PC-3 (cell line): ENCODE results near the gene FADS1. TPM values are rescaled to one million over a fixed set of nuclear protein-coding genes. Genes with fewer than 3 reads are reported as not detected.

Experiments used
- ATAC-seq: fragments of 200-7000 bp; cut with Tn5 transposase; 2 replicates; pipeline ENCODE4 v1.9.1; 2020; ENCODE audit warnings: mild to moderate bottlenecking, moderate library complexity
- BruUV-seq: library from RNA; stranded (reverse); fragments of 400-500 nt; replicated peaks from 2 replicates; lab custom pipeline; 2021; lab: Mats Ljungman, UMichigan
- CTCF ChIA-PET: fragments of 300-600 bp; sonication (Branson Sonifier 250); formaldehyde crosslinking; loops from one replicate; lab custom pipeline; 2022; ENCODE audit warnings: antibody characterized with exemption; lab: Charles Lee
- POLR2A ChIA-PET: fragments of 300-600 bp; sonication (Branson Sonifier 250); formaldehyde crosslinking; loops from one replicate; lab custom pipeline; 2022; ENCODE audit warnings: antibody characterized with exemption; ENCODE audit not compliant: unreplicated experiment; lab: Charles Lee
- DNase-seq: peaks from one replicate; pipeline ENCODE4 v3.0.0-alpha.2; 2015
- H2AFZ ChIP-seq: fragments of 300-600 bp; sonication (generic); 2 replicates; pipeline ENCODE4 v1.6.0; 2016; ENCODE audit warnings: antibody characterized with exemption, low read length
- H3F3A ChIP-seq: fragments of 300-600 bp; sonication (generic); one replicate; pipeline ENCODE4 v1.6.0; 2017; ENCODE audit warnings: antibody characterized with exemption, low read length, control low read depth, mild to moderate bottlenecking; ENCODE audit not compliant: unreplicated experiment
- H3K27ac ChIP-seq: fragments of 300-600 bp; sonication (generic); 2 replicates; pipeline ENCODE4 v1.5.1; 2016; ENCODE audit warnings: mild to moderate bottlenecking, low read length
- H3K27me3 ChIP-seq: fragments of 300-600 bp; sonication (generic); 2 replicates; pipeline ENCODE4 v1.6.1; 2016; ENCODE audit warnings: low read length, mixed read lengths
- H3K36me3 ChIP-seq: fragments of 300-600 bp; sonication (generic); 2 replicates; pipeline ENCODE4 v1.6.1; 2016; ENCODE audit warnings: low read depth, mixed run types, low read length, mixed read lengths
- H3K4me1 ChIP-seq: fragments of 300-600 bp; sonication (generic); 2 replicates; pipeline ENCODE4 v1.5.1; 2016; ENCODE audit warnings: low read length; ENCODE audit not compliant: insufficient read depth
- H3K4me2 ChIP-seq: fragments of 300-600 bp; sonication (generic); 2 replicates; pipeline ENCODE4 v1.6.0; 2016; ENCODE audit warnings: low read length
- H3K4me3 ChIP-seq: fragments of 300-600 bp; sonication (generic); 2 replicates; pipeline ENCODE4 v1.5.1; 2016; ENCODE audit warnings: mild to moderate bottlenecking, low read length, mixed read lengths
- H3K79me2 ChIP-seq: fragments of 300-600 bp; sonication (generic); 2 replicates; pipeline ENCODE4 v1.6.1; 2017; ENCODE audit warnings: low read length, mixed read lengths
- H3K9ac ChIP-seq: fragments of 300-600 bp; sonication (generic); 2 replicates; pipeline ENCODE4 v1.6.0; 2016; ENCODE audit warnings: mild to moderate bottlenecking, low read length
- H3K9me2 ChIP-seq: fragments of 300-600 bp; sonication (generic); replicated peaks from 2 replicates; pipeline ENCODE4 v1.6.1; 2016; ENCODE audit warnings: mixed run types, low read length, mixed read lengths
- H3K9me3 ChIP-seq: fragments of 300-600 bp; sonication (generic); 2 replicates; pipeline ENCODE4 v1.6.1; 2016; ENCODE audit warnings: low read length, mixed read lengths
- H4K20me1 ChIP-seq: fragments of 300-600 bp; sonication (generic); 2 replicates; pipeline ENCODE4 v1.6.1; 2016; ENCODE audit warnings: low read length, mixed read lengths
- CTCF ChIP-seq: fragments of 300-600 bp; sonication (generic); conservative IDR thresholded peaks from 2 replicates; pipeline ENCODE4 v1.5.1; 2017; ENCODE audit warnings: antibody characterized with exemption, low read depth, mild to moderate bottlenecking, low read length
- EZH2 ChIP-seq: fragments of 300-600 bp; sonication (generic); IDR thresholded peaks from one replicate; pipeline ENCODE4 v1.6.1; 2017; ENCODE audit warnings: antibody characterized with exemption, mild to moderate bottlenecking, low read length; ENCODE audit not compliant: unreplicated experiment
- EZH2phosphoT487 ChIP-seq: fragments of 300-600 bp; sonication (generic); IDR thresholded peaks from 2 replicates; pipeline ENCODE4 v1.6.1; 2018; ENCODE audit warnings: mild to moderate bottlenecking, antibody characterized with exemption, low read length, borderline replicate concordance
- intact Hi-C: fragments of 100-400 bp; cut with micrococcal nuclease; formaldehyde crosslinking; loops from 2 replicates; pipeline ENCODE4 v1.9.0; 2023
- total RNA-seq: library from RNA; depleted of rRNA; stranded (reverse); fragments of >200 nt; gene quantifications from 2 replicates; pipeline ENCODE4 v1.2.3, GENCODE V29; 2014

Gene FADS1
- total RNA-seq, 1 experiment from 2014 or later, result 84.4 TPM

- no peak for ATAC-seq
- no TSS peak for BruUV-seq
- POLR2A ChIA-PET, result no interaction called here
Observed at GRCh38 chr11:61778920-61779650, 37.7 kb downstream of the FADS1 start.

GRCh38 chr11:61778357-61778886, 38.4 kb downstream of the FADS1 start:
- H3K4me3 ChIP-seq, result no peak overlapping the region
- ChIA-PET CTCF (no interaction called here), POLR2A (no interaction called here)
- no peaks in the 10 kb centered on the region for H3K4me1 ChIP-seq
- no peaks in the 10 kb centered on the region for H3K27me3 ChIP-seq
- no peak overlapping the region for H3K4me2 ChIP-seq
- H3K36me3 ChIP-seq, result no peaks in the 10 kb centered on the region
- ATAC-seq (no peak), DNase-seq (no peak)
- no peak overlapping the region for H3K27ac ChIP-seq
- BruUV-seq, result no TSS peak
- TF ChIP-seq EZH2phosphoT487, result no peak
- TF ChIP-seq EZH2, result no peak
- TF ChIP-seq CTCF, result no peak
- H4K20me1 ChIP-seq, result no peaks in the 10 kb centered on the region
- no peak overlapping the region for H3K9ac ChIP-seq
- no peaks in the 10 kb centered on the region for H3F3A ChIP-seq
- no peak overlapping the region for H2AFZ ChIP-seq
- no peaks in the 10 kb centered on the region for H3K79me2 ChIP-seq
- H3K9me2 ChIP-seq, result no peaks in the 10 kb centered on the region
- H3K9me3 ChIP-seq, result no peaks in the 10 kb centered on the region
- intact Hi-C loops, result no loop called here

More at GRCh38 chr11:61778920-61779650, 37.7 kb downstream of the FADS1 start:
- Histone ChIP-seq H3K27me3 (no peaks in the 10 kb centered on the region), H2AFZ (no peak overlapping the region), H3K9me2 (no peaks in the 10 kb centered on the region), H4K20me1 (no peaks in the 10 kb centered on the region), H3K9me3 (no peaks in the 10 kb centered on the region), H3K4me1 (no peaks in the 10 kb centered on the region), H3F3A (no peaks in the 10 kb centered on the region), H3K4me3 (no peak overlapping the region), H3K9ac (no peak overlapping the region), H3K79me2 (no peaks in the 10 kb centered on the region), H3K4me2 (no peak overlapping the region), H3K27ac (no peak overlapping the region), H3K36me3 (no peaks in the 10 kb centered on the region)
- CTCF ChIA-PET, result no interaction called here
- TF ChIP-seq EZH2 (no peak), EZH2phosphoT487 (no peak), CTCF (no peak)
- intact Hi-C loops, result no loop called here
- no peak for DNase-seq
